SK-N-SH treated with all-trans-retinoic acid at 6 μM for 48 hours (cell line): ENCODE measurements around the gene NOP53.

Experiments used
- ATAC-seq: fragments of 200-7000 bp; cut with Tn5 transposase; 3 replicates; pipeline ENCODE4 v1.9.1; 2020; ENCODE audit warnings: mild to moderate bottlenecking, moderate library complexity
- ARNTL ChIP-seq: fragments of 450-650 bp; formaldehyde crosslinking; IDR thresholded peaks from 2 replicates; pipeline ENCODE4 v1.5.0; 2020; ENCODE audit warnings: low read depth, mild to moderate bottlenecking, moderate library complexity, borderline replicate concordance
- BACH2 ChIP-seq: fragments of 250-450 bp; sonication (Bioruptor Pico); IDR thresholded peaks from 2 replicates; pipeline ENCODE4 v1.9.0; 2021; ENCODE audit warnings: mild to moderate bottlenecking, borderline replicate concordance
- CSDC2 ChIP-seq: fragments of 250-450 bp; sonication (Bioruptor Pico); IDR thresholded peaks from 2 replicates; pipeline ENCODE4 v1.5.0; 2020; ENCODE audit warnings: mild to moderate bottlenecking, moderate library complexity
- ESRRG ChIP-seq: fragments of 250-450 bp; sonication (Bioruptor Pico); IDR thresholded peaks from 2 replicates; pipeline ENCODE4 v1.6.1; 2021; ENCODE audit warnings: mild to moderate bottlenecking
- GLIS3 ChIP-seq: fragments of 250-450 bp; sonication (Bioruptor Pico); IDR thresholded peaks from 2 replicates; pipeline ENCODE4 v1.5.0; 2020; ENCODE audit warnings: mild to moderate bottlenecking, moderate library complexity
- ISL1 ChIP-seq: fragments of 250-450 bp; sonication (Bioruptor Pico); IDR thresholded peaks from 2 replicates; pipeline ENCODE4 v2.1.2; 2022; ENCODE audit warnings: mild to moderate bottlenecking, moderate library complexity
- OSR1 ChIP-seq: fragments of 250-450 bp; sonication (Bioruptor Pico); IDR thresholded peaks from 2 replicates; pipeline ENCODE4 v1.8.0; 2022; ENCODE audit warnings: moderate library complexity, mild to moderate bottlenecking, inconsistent platforms
- PATZ1 ChIP-seq: fragments of 250-450 bp; sonication (Bioruptor Pico); IDR thresholded peaks from 2 replicates; pipeline ENCODE4 v1.8.0; 2020; ENCODE audit warnings: mild to moderate bottlenecking, moderate library complexity, borderline replicate concordance
- POU6F1 ChIP-seq: fragments of 250-450 bp; sonication (Bioruptor Pico); IDR thresholded peaks from 2 replicates; pipeline ENCODE4 v1.8.0; 2021; ENCODE audit warnings: low read depth, mild to moderate bottlenecking, moderate library complexity, borderline replicate concordance
- PPARA ChIP-seq: fragments of 250-450 bp; sonication (Bioruptor Pico); IDR thresholded peaks from 2 replicates; pipeline ENCODE4 v1.5.0; 2020; ENCODE audit warnings: mild to moderate bottlenecking, borderline replicate concordance
- RARB ChIP-seq: fragments of 250-450 bp; sonication (Bioruptor Pico); IDR thresholded peaks from 2 replicates; pipeline ENCODE4 v1.8.0; 2021; ENCODE audit warnings: mild to moderate bottlenecking, moderate library complexity
- SNAI2 ChIP-seq: fragments of 250-450 bp; sonication (Bioruptor Pico); IDR thresholded peaks from 2 replicates; pipeline ENCODE4 v1.5.0; 2020; ENCODE audit warnings: mild to moderate bottlenecking, moderate library complexity
- TCF4 ChIP-seq: fragments of 250-450 bp; sonication (Bioruptor Pico); IDR thresholded peaks from 2 replicates; pipeline ENCODE4 v1.8.0; 2021; ENCODE audit warnings: mild to moderate bottlenecking, moderate library complexity, borderline replicate concordance
- TSHZ2 ChIP-seq: fragments of 250-450 bp; sonication (Bioruptor Pico); IDR thresholded peaks from 2 replicates; pipeline ENCODE4 v1.5.0; 2020; ENCODE audit warnings: mild to moderate bottlenecking, moderate library complexity
- ZC3H10 ChIP-seq: fragments of 250-450 bp; sonication (Bioruptor Pico); IDR thresholded peaks from 2 replicates; pipeline ENCODE4 v1.5.1; 2021; ENCODE audit warnings: mild to moderate bottlenecking, moderate library complexity
- ZFP3 ChIP-seq: fragments of 250-450 bp; sonication (Bioruptor Pico); IDR thresholded peaks from 2 replicates; pipeline ENCODE4 v1.5.0; 2020; ENCODE audit warnings: mild to moderate bottlenecking, moderate library complexity
- ZFP30 ChIP-seq: fragments of 450-650 bp; formaldehyde crosslinking; IDR thresholded peaks from 2 replicates; pipeline ENCODE4 v1.5.0; 2022; ENCODE audit warnings: mild to moderate bottlenecking, moderate library complexity
- ZNF565 ChIP-seq: fragments of 450-650 bp; formaldehyde crosslinking; conservative IDR thresholded peaks from 2 replicates; pipeline ENCODE4 v1.5.0; 2020; ENCODE audit warnings: low read depth, mild to moderate bottlenecking, moderate library complexity
- ZNF70 ChIP-seq: fragments of 450-650 bp; formaldehyde crosslinking; IDR thresholded peaks from 2 replicates; pipeline ENCODE4 v1.5.0; 2020; ENCODE audit warnings: mild to moderate bottlenecking, moderate library complexity
- TF ChIP-seq, protein P1 (sequence below): fragments of 250-450 bp; sonication (Bioruptor Pico); IDR thresholded peaks from 2 replicates; pipeline ENCODE4 v1.5.1; 2020; ENCODE audit warnings: low read depth, mild to moderate bottlenecking, moderate library complexity
- TF ChIP-seq, protein P2 (sequence below): fragments of 250-450 bp; sonication (Bioruptor Pico); IDR thresholded peaks from 2 replicates; pipeline ENCODE4 v1.5.1; 2021; ENCODE audit warnings: mild to moderate bottlenecking, moderate library complexity

The NOP53 gene

GRCh38 chr19:47805313-47805712 is 60.0 kb downstream of the NOP53 start:
- no peak for ATAC-seq
- TF ChIP-seq TSHZ2 (no peak), RARB (CRISPR knock-in tag) (no peak), ISL1 (CRISPR knock-in tag) (no peak), SNAI2 (no peak), ZNF565 (CRISPR knock-in tag) (no peak), TCF4 (no peak), ARNTL (no peak), ZFP30 (CRISPR knock-in tag) (no peak), PATZ1 (CRISPR knock-in tag) (no peak), PPARA (CRISPR knock-in tag) (no peak), POU6F1 (no peak), CSDC2 (CRISPR knock-in tag) (no peak)
- TF ChIP-seq, protein P1, sequence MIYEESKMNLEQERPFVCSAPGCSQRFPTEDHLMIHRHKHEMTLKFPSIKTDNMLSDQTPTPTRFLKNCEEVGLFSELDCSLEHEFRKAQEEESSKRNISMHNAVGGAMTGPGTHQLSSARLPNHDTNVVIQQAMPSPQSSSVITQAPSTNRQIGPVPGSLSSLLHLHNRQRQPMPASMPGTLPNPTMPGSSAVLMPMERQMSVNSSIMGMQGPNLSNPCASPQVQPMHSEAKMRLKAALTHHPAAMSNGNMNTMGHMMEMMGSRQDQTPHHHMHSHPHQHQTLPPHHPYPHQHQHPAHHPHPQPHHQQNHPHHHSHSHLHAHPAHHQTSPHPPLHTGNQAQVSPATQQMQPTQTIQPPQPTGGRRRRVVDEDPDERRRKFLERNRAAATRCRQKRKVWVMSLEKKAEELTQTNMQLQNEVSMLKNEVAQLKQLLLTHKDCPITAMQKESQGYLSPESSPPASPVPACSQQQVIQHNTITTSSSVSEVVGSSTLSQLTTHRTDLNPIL: no peak
- TF ChIP-seq, protein P2, sequence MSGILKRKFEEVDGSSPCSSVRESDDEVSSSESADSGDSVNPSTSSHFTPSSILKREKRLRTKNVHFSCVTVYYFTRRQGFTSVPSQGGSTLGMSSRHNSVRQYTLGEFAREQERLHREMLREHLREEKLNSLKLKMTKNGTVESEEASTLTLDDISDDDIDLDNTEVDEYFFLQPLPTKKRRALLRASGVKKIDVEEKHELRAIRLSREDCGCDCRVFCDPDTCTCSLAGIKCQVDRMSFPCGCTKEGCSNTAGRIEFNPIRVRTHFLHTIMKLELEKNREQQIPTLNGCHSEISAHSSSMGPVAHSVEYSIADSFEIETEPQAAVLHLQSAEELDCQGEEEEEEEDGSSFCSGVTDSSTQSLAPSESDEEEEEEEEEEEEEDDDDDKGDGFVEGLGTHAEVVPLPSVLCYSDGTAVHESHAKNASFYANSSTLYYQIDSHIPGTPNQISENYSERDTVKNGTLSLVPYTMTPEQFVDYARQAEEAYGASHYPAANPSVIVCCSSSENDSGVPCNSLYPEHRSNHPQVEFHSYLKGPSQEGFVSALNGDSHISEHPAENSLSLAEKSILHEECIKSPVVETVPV (CRISPR knock-in tag): no peak

DNA sequence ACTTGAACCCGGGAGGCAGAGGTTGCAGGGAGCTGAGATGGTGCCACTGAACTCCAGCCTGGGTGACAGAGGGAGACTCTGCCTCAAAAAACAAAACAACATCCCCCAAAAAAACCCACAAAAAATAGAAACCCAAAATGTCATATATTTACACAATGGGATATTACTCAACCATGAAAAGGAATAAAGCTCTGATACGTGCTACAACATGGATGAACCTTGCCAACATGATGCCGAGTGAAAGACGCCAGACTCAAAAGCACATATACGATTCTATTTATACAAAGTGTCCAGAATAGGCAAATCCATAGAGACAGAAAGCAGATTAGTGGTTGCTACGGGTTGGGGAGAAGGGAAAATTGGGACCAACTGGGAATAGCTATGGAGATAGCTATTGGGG is 61.1 kb downstream of the NOP53 start:
- no peak for TF ChIP-seq OSR1 (CRISPR knock-in tag)
- no peak for TF ChIP-seq ISL1 (CRISPR knock-in tag)
- TF ChIP-seq POU6F1: no peak
- TF ChIP-seq GLIS3 (CRISPR knock-in tag): no peak
- no peak for TF ChIP-seq ESRRG
- TF ChIP-seq TCF4: no peak
- TF ChIP-seq PPARA (CRISPR knock-in tag): no peak
- TF ChIP-seq SNAI2: no peak
- TF ChIP-seq, protein P1: no peak
- no peak for TF ChIP-seq ZFP3
- TF ChIP-seq BACH2 (CRISPR knock-in tag): no peak
- TF ChIP-seq ZNF565 (CRISPR knock-in tag): no peak
- no peak for TF ChIP-seq ZC3H10 (CRISPR knock-in tag)
- TF ChIP-seq ARNTL: no peak
- no peak for TF ChIP-seq ZFP30 (CRISPR knock-in tag)
- TF ChIP-seq PATZ1 (CRISPR knock-in tag): no peak
- TF ChIP-seq, protein P2 (CRISPR knock-in tag): no peak
- TF ChIP-seq RARB (CRISPR knock-in tag): no peak
- TF ChIP-seq ZNF70 (CRISPR knock-in tag): no peak
- no peak for ATAC-seq
